Liver (tissue), 9 donors: ENCODE results near the gene HARBI1. TPM values are rescaled to one million over a fixed set of nuclear protein-coding genes. Genes with fewer than 3 reads are reported as not detected.

Source experiments
- DNase-seq: peaks from one replicate; pipeline ENCODE4 v3.0.0-alpha.2; 2017; ENCODE audit warnings: low spot score
- H3K27ac ChIP-seq, 2 donors: one replicate each; pipeline ENCODE4 v1.7.0; 2013; ENCODE audit warnings: inconsistent platforms in 2 of 2, low read length in 2 of 2, control low read depth in 1 of 2, low read depth in 1 of 2, mild to moderate bottlenecking in 1 of 2
- H3K27me3 ChIP-seq, 4 donors: one replicate each; pipeline versions ENCODE4 v1.6.1 to v1.7.0; 2013; ENCODE audit warnings: low read length in 3 of 4, inconsistent platforms in 1 of 4, mild to moderate bottlenecking in 1 of 4, moderate library complexity in 1 of 4; ENCODE audit not compliant: control insufficient read depth in 4 of 4, insufficient read depth in 4 of 4
- H3K36me3 ChIP-seq, 4 donors: one replicate each; pipeline versions ENCODE4 v1.6.1 to v1.7.0; 2013; ENCODE audit warnings: low read length in 3 of 4, mild to moderate bottlenecking in 3 of 4, low read depth in 1 of 4, moderate library complexity in 1 of 4; ENCODE audit not compliant: control insufficient read depth in 4 of 4, insufficient read depth in 3 of 4
- H3K4me1 ChIP-seq, 4 donors: one replicate each; pipeline versions ENCODE4 v1.6.1 to v1.7.0; 2013; ENCODE audit warnings: low read length in 3 of 4, mild to moderate bottlenecking in 3 of 4, moderate library complexity in 1 of 4; ENCODE audit not compliant: control insufficient read depth in 4 of 4, insufficient read depth in 4 of 4
- H3K4me3 ChIP-seq, 3 donors: one replicate each; pipeline versions ENCODE4 v1.6.1 to v1.7.0; 2013; ENCODE audit warnings: low read length in 3 of 3, control low read depth in 1 of 3, low read depth in 1 of 3, mild to moderate bottlenecking in 1 of 3
- H3K9ac ChIP-seq, 2 donors: one replicate each; pipeline ENCODE4 v1.7.0; 2013; ENCODE audit warnings: low read length in 2 of 2, mild to moderate bottlenecking in 2 of 2, moderate library complexity in 2 of 2, control low read depth in 1 of 2, low read depth in 1 of 2
- H3K9me3 ChIP-seq, 4 donors: one replicate each; pipeline versions ENCODE4 v1.6.1 to v1.7.0; 2013; ENCODE audit warnings: low read length in 3 of 4; ENCODE audit not compliant: control insufficient read depth in 4 of 4
- ATF3 ChIP-seq: IDR thresholded peaks from 2 replicates; pipeline ENCODE4 v1.6.1; 2016; ENCODE audit warnings: antibody characterized with exemption
- CTCF ChIP-seq: fragments of 150-350 bp; IDR thresholded peaks from 2 replicates; pipeline ENCODE4 v1.5.1; 2017; ENCODE audit warnings: improper control_type of control experiment, low read depth, low read length; ENCODE audit not compliant: missing input control
- EGR1 ChIP-seq, 2 donors: IDR thresholded peaks; 2 replicates each; pipeline ENCODE4 v1.6.1; 2016 to 2018; ENCODE audit warnings: antibody characterized with exemption in 2 of 2, low read depth in 2 of 2
- FOXA1 ChIP-seq: IDR thresholded peaks from 2 replicates; pipeline ENCODE4 v1.6.1; 2016; ENCODE audit warnings: antibody characterized with exemption
- FOXA2 ChIP-seq: IDR thresholded peaks from 2 replicates; pipeline ENCODE4 v1.6.1; 2016; ENCODE audit warnings: antibody characterized with exemption
- GABPA ChIP-seq, 2 donors: IDR thresholded peaks in 1 of 2; conservative IDR thresholded peaks in 1 of 2; 2 replicates each; pipeline ENCODE4 v1.6.1; 2016; ENCODE audit warnings: antibody characterized with exemption in 2 of 2, mild to moderate bottlenecking in 1 of 2, moderate library complexity in 1 of 2
- HNF4A ChIP-seq, 2 donors: conservative IDR thresholded peaks; 2 replicates each; pipeline ENCODE4 v1.6.1; 2016; ENCODE audit warnings: antibody characterized with exemption in 2 of 2, mild to moderate bottlenecking in 2 of 2
- HNF4G ChIP-seq: IDR thresholded peaks from 2 replicates; pipeline ENCODE4 v1.6.1; 2016; ENCODE audit warnings: antibody characterized with exemption
- JUND ChIP-seq, 2 donors: IDR thresholded peaks; 2 replicates each; pipeline ENCODE4 v1.6.1; 2016; ENCODE audit warnings: antibody characterized with exemption in 2 of 2
- MAX ChIP-seq: IDR thresholded peaks from 2 replicates; pipeline ENCODE4 v1.6.1; 2016; ENCODE audit warnings: antibody characterized with exemption
- NR2F2 ChIP-seq: IDR thresholded peaks from 2 replicates; pipeline ENCODE4 v1.6.1; 2016; ENCODE audit warnings: antibody characterized with exemption
- RAD21 ChIP-seq, 2 donors: IDR thresholded peaks; 2 replicates each; pipeline ENCODE4 v1.6.1; 2016; ENCODE audit warnings: antibody characterized with exemption in 2 of 2, mild to moderate bottlenecking in 2 of 2
- REST ChIP-seq: IDR thresholded peaks from 2 replicates; pipeline ENCODE4 v1.6.1; 2016; ENCODE audit warnings: antibody characterized with exemption, mild to moderate bottlenecking
- RXRA ChIP-seq, 2 donors: IDR thresholded peaks; 2 replicates each; pipeline ENCODE4 v1.6.1; 2017 to 2018; ENCODE audit warnings: antibody characterized with exemption in 2 of 2, mild to moderate bottlenecking in 1 of 2
- SP1 ChIP-seq: IDR thresholded peaks from 2 replicates; pipeline ENCODE4 v1.6.1; 2018; ENCODE audit warnings: antibody characterized with exemption, mild to moderate bottlenecking
- TAF1 ChIP-seq: conservative IDR thresholded peaks from 2 replicates; pipeline ENCODE4 v1.6.1; 2016; ENCODE audit warnings: antibody characterized with exemption, mild to moderate bottlenecking
- YY1 ChIP-seq: IDR thresholded peaks from 2 replicates; pipeline ENCODE4 v1.6.1; 2016; ENCODE audit warnings: antibody characterized with exemption, mild to moderate bottlenecking
- ZBTB33 ChIP-seq: IDR thresholded peaks from 2 replicates; pipeline ENCODE4 v1.6.1; 2016; ENCODE audit warnings: antibody characterized with exemption
- WGBS: extraction: QIAGEN DNeasy Blood & Tissue Kit; methylation state at CpG from one replicate; pipeline ENCODE4 v1.1.7; 2013; 5-methylcytosine and 5-hydroxymethylcytosine counted together
- polyA plus RNA-seq, 2 donors: library from polyadenylated mRNA; stranded (reverse) in 1 of 2; unstranded in 1 of 2; fragments of 200-250 nt in 1 of 2; fragments of >200 nt in 1 of 2; fragmentation: Nextera tagmentation in 1 of 2; extraction: Ambion mirVana in 1 of 2; gene quantifications; one replicate each; pipeline versions ENCODE4 v1.2.1 to v1.2.3, GENCODE V29; 2013 to 2015
- total RNA-seq, 2 donors: library from RNA; depleted of rRNA; stranded (reverse); fragments of >200 nt; gene quantifications; one replicate each; pipeline ENCODE4 v1.2.3, GENCODE V29; 2014
- donor health status: healthy.
- donor health status: healthy.
- donor health status: healthy.
- donor health status: healthy.
- donor health status: healthy.

HARBI1 gene
- total RNA-seq = 1 to 10 TPM; 3.8 to 5.9 TPM
- polyA plus RNA-seq = 1 to 10 TPM; 2.5 to 2.8 TPM

GRCh38 chr11:46617134-46617971 lies at the start of gene HARBI1, which contains the start of gene ATG13:
TSS of gene HARBI1 (minus strand) at chr11:46617227. CDS start at chr11:46616237, 990 bp downstream.
TSS of gene ATG13 (plus strand) at chr11:46617553. CDS start at chr11:46644292, 26,739 bp downstream.
- Histone ChIP-seq H3K27ac (peak within 1 kb of the TSS; percentile 91 to 97), H3K4me1 (peaks cover 9 to 29% (median 22%) of the 10 kb centered on the region in 4 donors), H3K9ac (peak within 1 kb of the TSS; percentile 61 to 87), H3K27me3 (no peaks in the 10 kb centered on the region), H3K4me3 (peak within 1 kb of the TSS; percentile 82 to 99 (median 98)), H3K36me3 (peaks cover 0 to 6% (median 3%) of the 10 kb centered on the region in 4 donors), H3K9me3 (no peaks in the 10 kb centered on the region)
- no peak for TF ChIP-seq EGR1 (IDR thresholded peaks at IDR 0.05; ENCODE audit: low read depth in 2 of 2)
- no peak for TF ChIP-seq FOXA2
- TF ChIP-seq REST = no peak
- TF ChIP-seq CTCF = peak; percentile 59
- no peak for TF ChIP-seq FOXA1
- TF ChIP-seq YY1 = peak; percentile 94
- TF ChIP-seq ZBTB33 = no peak
- TF ChIP-seq TAF1 = peak; percentile 17
- no peak for TF ChIP-seq JUND (IDR thresholded peaks at IDR 0.05)
- TF ChIP-seq RXRA (IDR thresholded peaks at IDR 0.05) = peak in 1 of 2 donors; percentile 31
- TF ChIP-seq GABPA (IDR thresholded peaks at IDR 0.05 in 1 of 2, conservative IDR thresholded peaks at IDR 0.05 in 1 of 2) = peak in 1 of 2 donors; percentile 83
- no peak for TF ChIP-seq SP1
- no peak for TF ChIP-seq HNF4A (conservative IDR thresholded peaks at IDR 0.05)
- TF ChIP-seq HNF4G = no peak
- TF ChIP-seq NR2F2 = peak; percentile 47
- TF ChIP-seq RAD21 (IDR thresholded peaks at IDR 0.05) = peak; percentile 54 to 72
- no peak for TF ChIP-seq ATF3
- TF ChIP-seq MAX = no peak
- peak; percentile 91 for DNase-seq
- WGBS = under 1% methylated on average over 72 of the region's 72 CpGs
